Activated T-cell treated with anti-CD3 and anti-CD28 coated beads, Interleukin-2, amount 50 U/mL, for 48 hours (primary cell): ENCODE data around the gene KRTAP4-7.
"Not testable (repeated sequence)": the region's sequence is repeated elsewhere in the genome, so short reads cannot be mapped to it uniquely, and the experiment has no call there.

ENCODE experiments used
- DNase-seq, 2 experiments: peaks; one replicate each; pipeline ENCODE4 v3.0.0-alpha.2; 2020

KRTAP4-7 gene

GRCh38 chr17:41111151-41111885 is 27.4 kb downstream of the KRTAP4-7 start:
- no peak for DNase-seq

- no peak for DNase-seq
Measured at GRCh38 chr17:41116297-41116696, 32.3 kb downstream of the KRTAP4-7 start.

- not testable (repeated sequence) for DNase-seq
Measured at GRCh38 chr17:41117846-41118386, 34.0 kb downstream of the KRTAP4-7 start, which contains the start of gene KRTAP4-11. Gene KRTAP4-11, minus strand, starts transcription at chr17:41118373. Its CDS starts 58 bp downstream, at chr17:41118315.

GRCh38 chr17:41118721-41119120 is 34.8 kb downstream of the KRTAP4-7 start:
- no peak for DNase-seq

- DNase-seq, result not testable (repeated sequence)
Measured at GRCh38 chr17:41119696-41120690, 36.0 kb downstream of the KRTAP4-7 start.

GRCh38 chr17:41121742-41122141 is 37.8 kb downstream of the KRTAP4-7 start:
- DNase-seq, result no peak

- DNase-seq, result not testable (repeated sequence)
Measured at GRCh38 chr17:41123292-41123990, 39.5 kb downstream of the KRTAP4-7 start.

- not testable (repeated sequence) for DNase-seq
Measured at GRCh38 chr17:41123991-41124371, 40.0 kb downstream of the KRTAP4-7 start, which contains the start of gene KRTAP4-12. Gene KRTAP4-12, minus strand, starts transcription at chr17:41124182. Its CDS starts 60 bp downstream, at chr17:41124122.

GRCh38 chr17:41125064-41125463 is 41.1 kb downstream of the KRTAP4-7 start:
- DNase-seq, result no peak

- no peak for DNase-seq
Measured at GRCh38 chr17:41126412-41126811, 42.5 kb downstream of the KRTAP4-7 start.

- no peak for DNase-seq
Measured at GRCh38 chr17:41127371-41127770, 43.4 kb downstream of the KRTAP4-7 start.

- DNase-seq, result no peak
Measured at GRCh38 chr17:41131979-41132378, 48.0 kb downstream of the KRTAP4-7 start.

- no peak for DNase-seq
Measured at GRCh38 chr17:41133880-41134735, 50.2 kb downstream of the KRTAP4-7 start.
